Right lobe of liver (tissue), 4 donors: ENCODE results near the gene POTEJ.
"Not testable (repeated sequence)": the region's sequence is repeated elsewhere in the genome, so short reads cannot be mapped to it uniquely, and the experiment has no call there.

Experiments
- POLR2A ChIP-seq: fragments of 450-650 bp; IDR thresholded peaks from one replicate; pipeline ENCODE4 v1.6.1; 2017; ENCODE audit warnings: antibody characterized with exemption, mild to moderate bottlenecking
- TF ChIP-seq, protein P1 (sequence below), 4 donors: fragments of 200-600 bp in 3 of 4; fragments of 450-650 bp in 1 of 4; IDR thresholded peaks; one replicate each; pipeline versions ENCODE4 v1.5.1 to v1.8.0; 2016 to 2022; ENCODE audit warnings: antibody characterized with exemption in 4 of 4, mild to moderate bottlenecking in 2 of 4
- donor health status: DM: no; HTN: no; CAD: no.
- donor health status: DM: no; HTN: no; CAD: no.
- donor health status: DM: no; HTN: yes; CAD: no.

GRCh38 chr2:130638973-130639372 lies 27.7 kb downstream of the POTEJ start:
- TF ChIP-seq, protein P1, sequence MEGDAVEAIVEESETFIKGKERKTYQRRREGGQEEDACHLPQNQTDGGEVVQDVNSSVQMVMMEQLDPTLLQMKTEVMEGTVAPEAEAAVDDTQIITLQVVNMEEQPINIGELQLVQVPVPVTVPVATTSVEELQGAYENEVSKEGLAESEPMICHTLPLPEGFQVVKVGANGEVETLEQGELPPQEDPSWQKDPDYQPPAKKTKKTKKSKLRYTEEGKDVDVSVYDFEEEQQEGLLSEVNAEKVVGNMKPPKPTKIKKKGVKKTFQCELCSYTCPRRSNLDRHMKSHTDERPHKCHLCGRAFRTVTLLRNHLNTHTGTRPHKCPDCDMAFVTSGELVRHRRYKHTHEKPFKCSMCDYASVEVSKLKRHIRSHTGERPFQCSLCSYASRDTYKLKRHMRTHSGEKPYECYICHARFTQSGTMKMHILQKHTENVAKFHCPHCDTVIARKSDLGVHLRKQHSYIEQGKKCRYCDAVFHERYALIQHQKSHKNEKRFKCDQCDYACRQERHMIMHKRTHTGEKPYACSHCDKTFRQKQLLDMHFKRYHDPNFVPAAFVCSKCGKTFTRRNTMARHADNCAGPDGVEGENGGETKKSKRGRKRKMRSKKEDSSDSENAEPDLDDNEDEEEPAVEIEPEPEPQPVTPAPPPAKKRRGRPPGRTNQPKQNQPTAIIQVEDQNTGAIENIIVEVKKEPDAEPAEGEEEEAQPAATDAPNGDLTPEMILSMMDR (IDR thresholded peaks at IDR 0.05), result not testable (repeated sequence)
- TF ChIP-seq POLR2A, result not testable (repeated sequence)
